ENCODE results near the gene MXD1. TPM values are rescaled to one million over a fixed set of nuclear protein-coding genes. Genes with fewer than 3 reads are reported as not detected.

Gene MXD1
- total and polyA plus RNA-seq, 2 of the 4 experiments (the other 2 are of a cell fraction), result 2.0 to 3.7 TPM

DNA sequence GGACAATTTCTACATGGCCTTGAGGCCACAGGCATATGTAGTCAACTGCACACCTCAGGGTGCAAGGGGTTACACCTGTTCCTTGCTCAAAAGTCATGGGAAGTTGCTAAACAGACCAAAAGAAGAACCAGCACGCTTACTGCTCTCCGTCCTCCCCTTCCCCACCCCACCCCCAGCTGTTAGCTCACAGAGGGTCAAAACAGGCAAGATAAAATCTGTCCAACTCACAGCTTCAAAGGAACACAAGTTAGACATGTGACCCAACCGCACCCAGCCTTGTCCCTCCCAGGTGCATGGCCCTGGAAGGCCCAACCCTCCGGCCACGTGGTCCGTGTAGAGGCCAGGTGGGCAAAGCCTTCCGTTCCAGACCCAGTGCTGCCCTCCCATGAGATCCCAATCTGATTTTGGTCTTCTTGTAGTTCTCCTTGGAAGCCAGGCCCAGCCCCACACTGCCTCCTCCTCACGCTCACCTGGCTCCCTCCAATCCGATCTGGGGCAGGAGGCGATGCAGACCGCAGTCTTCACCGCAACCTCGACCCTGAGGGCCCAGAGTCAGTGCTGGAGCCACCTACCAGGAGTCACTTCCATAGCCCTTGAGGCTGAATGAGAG, 61.0 kb downstream of the MXD1 start:
- no peak overlapping the region for H2BK15ac ChIP-seq (ENCODE audit: low read depth, low read length)
- H2BK5ac ChIP-seq (ENCODE audit: low read depth, low read length, poor library complexity, severe bottlenecking), result no peak overlapping the region
- H3K27me3 ChIP-seq (ENCODE audit: control insufficient read depth, insufficient read depth, low read length), result 0 out of 2 replicates have a peak, but pooled peaks cover 2% of the 10 kb centered on the region
- H3K56ac ChIP-seq (ENCODE audit: extremely low read depth, insufficient read depth, low read length), result no peak overlapping the region
- ChIA-PET POLR2A (ENCODE audit: unreplicated experiment) (no interaction called here), CTCF (no interaction called here)
- no TSS peak for BruUV-seq (replicated peaks)
- dilution Hi-C loops (cut with HindIII; ENCODE audit: low sequenced_read_pairs, unreplicated experiment) (no loop called here), intact Hi-C loops (cut with micrococcal nuclease) (no loop called here), in situ Hi-C loops (cut with MboI; ENCODE audit: low sequenced_read_pairs) (no loop called here)
- no peak overlapping the region for H3K27ac ChIP-seq (ENCODE audit: insufficient read depth, low read length)
- no peaks in the 10 kb centered on the region for H4K20me1 ChIP-seq (ENCODE audit: insufficient read depth, low read length)
- no peaks in the 10 kb centered on the region for H3K9me3 ChIP-seq (ENCODE audit: control insufficient read depth, insufficient read depth, low read length)
- no peak overlapping the region for H3K14ac ChIP-seq (replicated peaks; ENCODE audit: low read depth, low read length)
- TF ChIP-seq RFX5 (IDR thresholded peaks at IDR 0.05; ENCODE audit: low read depth, low read length) (no peak), POLR2A (IDR thresholded peaks at IDR 0.05; ENCODE audit: low read depth, low read length) (no peak), SMC3 (IDR thresholded peaks at IDR 0.05; ENCODE audit: low read depth, low read length) (no peak), RCOR1 (IDR thresholded peaks at IDR 0.05; ENCODE audit: insufficient replicate concordance, low read length) (no peak), RAD21 (IDR thresholded peaks at IDR 0.05; ENCODE audit: low read length) (no peak), CHD1 (IDR thresholded peaks at IDR 0.05; ENCODE audit: low read depth, low read length) (no peak), FOS (IDR thresholded peaks at IDR 0.05; ENCODE audit: low read depth, low read length) (no peak), MXI1 (IDR thresholded peaks at IDR 0.05; ENCODE audit: borderline replicate concordance, low read depth, low read length) (no peak), MAFK (IDR thresholded peaks at IDR 0.05; ENCODE audit: low read depth, low read length) (no peak), MAZ (IDR thresholded peaks at IDR 0.05; ENCODE audit: borderline replicate concordance, low read depth, low read length) (no peak)
- TF ChIP-seq, protein P1, sequence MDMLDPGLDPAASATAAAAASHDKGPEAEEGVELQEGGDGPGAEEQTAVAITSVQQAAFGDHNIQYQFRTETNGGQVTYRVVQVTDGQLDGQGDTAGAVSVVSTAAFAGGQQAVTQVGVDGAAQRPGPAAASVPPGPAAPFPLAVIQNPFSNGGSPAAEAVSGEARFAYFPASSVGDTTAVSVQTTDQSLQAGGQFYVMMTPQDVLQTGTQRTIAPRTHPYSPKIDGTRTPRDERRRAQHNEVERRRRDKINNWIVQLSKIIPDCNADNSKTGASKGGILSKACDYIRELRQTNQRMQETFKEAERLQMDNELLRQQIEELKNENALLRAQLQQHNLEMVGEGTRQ (IDR thresholded peaks at IDR 0.05; ENCODE audit: low read depth, low read length), result no peak
- ATAC-seq (ENCODE audit: low read depth) (no peak), DNase-seq (no peak)
- no peak overlapping the region for H4K8ac ChIP-seq (ENCODE audit: low read depth in 2 of 2, low read length in 2 of 2)
- no peak overlapping the region for H3K4me3 ChIP-seq (ENCODE audit: insufficient read depth, low read depth, low read length)
- H3K4ac ChIP-seq (ENCODE audit: low read depth, low read length), result no peak overlapping the region
- H3K9ac ChIP-seq (ENCODE audit: low read depth, low read length), result no peak overlapping the region
- no peaks in the 10 kb centered on the region for H3K36me3 ChIP-seq (ENCODE audit: control insufficient read depth, insufficient read depth, low read length)
- H3K9me1 ChIP-seq (ENCODE audit: insufficient read depth, low read length), result peaks cover 8% of the 10 kb centered on the region; the same call in 1 of the 2 replicates
- H3K79me1 ChIP-seq (ENCODE audit: low read depth in 1 of 2, low read length in 2 of 2), result no peaks in the 10 kb centered on the region
- H3K4me2 ChIP-seq (ENCODE audit: low read depth, low read length), result no peak overlapping the region
- no peak overlapping the region for H2AK5ac ChIP-seq (ENCODE audit: low read depth, low read length)
- H3K4me1 ChIP-seq (ENCODE audit: control insufficient read depth, insufficient read depth, low read length), result peaks cover 3% of the 10 kb centered on the region; the same call in 1 of the 2 replicates
- H2BK20ac ChIP-seq (ENCODE audit: low read depth, low read length), result no peak overlapping the region
- H3K18ac ChIP-seq (ENCODE audit: low read depth, low read length), result no peak overlapping the region
- no peak overlapping the region for H2AFZ ChIP-seq (replicated peaks; ENCODE audit: low read length, poor library complexity)
- no peak overlapping the region for H3K23ac ChIP-seq (ENCODE audit: low read depth, low read length)
- H4K5ac ChIP-seq (ENCODE audit: low read depth, low read length), result no peak overlapping the region
- 68% methylated on average over 5 of the region's 13 CpGs; no CpG with 5 or more reads in 1 of the 2 experiments for WGBS, 2 experiments (ENCODE audit: extremely low coverage in 2 of 2, insufficient read length in 1 of 2)
- H4K91ac ChIP-seq (ENCODE audit: insufficient read depth, low read depth, low read length), result no peak overlapping the region
- H2AK9ac ChIP-seq (replicated peaks; ENCODE audit: low read depth, low read length, poor library complexity), result peak overlapping the region; percentile 50
- no peak overlapping the region for H2BK120ac ChIP-seq (ENCODE audit: low read depth, low read length)
